AG04450 (cell line): ENCODE data around the gene RAB30. TPM values are rescaled to one million over a fixed set of nuclear protein-coding genes. Genes with fewer than 3 reads are reported as not detected.

ENCODE experiments used
- CTCF ChIA-PET: fragments of 300-600, 350-600 bp; formaldehyde crosslinking; extraction: SDS; loops from one replicate; lab custom pipeline; 2022; ENCODE audit warnings: antibody characterized with exemption, inconsistent platforms; lab: Charles Lee
- POLR2A ChIA-PET: fragments of 350-600 bp; formaldehyde crosslinking; extraction: SDS; loops from one replicate; lab custom pipeline; 2021; ENCODE audit warnings: antibody characterized with exemption, inconsistent platforms; lab: Yijun Ruan, JAX
- DNase-seq: peaks from one replicate; pipeline ENCODE4 v3.0.0-alpha.2; 2011; ENCODE audit warnings: low read depth, low spot score
- H3K27ac ChIP-seq: one replicate; pipeline ENCODE4 v1.5.1; 2012; ENCODE audit warnings: low read depth, low read length, control low read depth
- H3K27me3 ChIP-seq: one replicate; pipeline ENCODE4 v1.6.0; 2012; ENCODE audit warnings: low read length; ENCODE audit not compliant: control insufficient read depth, insufficient read depth
- H3K4me3 ChIP-seq: 2 replicates; pipeline ENCODE4 v1.5.1; 2011; ENCODE audit warnings: mild to moderate bottlenecking, low read depth, low read length, control low read depth
- H3K9me3 ChIP-seq: 2 replicates; pipeline ENCODE4 v1.5.1; 2012; ENCODE audit warnings: low read length; ENCODE audit not compliant: control insufficient read depth, insufficient read depth
- CTCF ChIP-seq: IDR thresholded peaks from 2 replicates; pipeline ENCODE4 v1.5.1; 2011; ENCODE audit warnings: low read depth, low read length, control low read depth, inconsistent platforms
- polyA plus RNA-seq: library from polyadenylated mRNA; depleted of rRNA; stranded (reverse); fragments of >200 nt; gene quantifications from 2 replicates; pipeline ENCODE4 v1.2.3, GENCODE V29; 2011

RAB30 gene
- polyA plus RNA-seq, 1 experiment, result 11.8 TPM

GRCh38 chr11:83069441-83070043, 2.2 kb downstream of the RAB30 start:
- ChIA-PET CTCF (no interaction called here), POLR2A (interaction anchor here (0.7 to 3.6 kb wide), 4 partner anchors 18 to 87 kb away, joined by 3 to 36 read pairs (median 7); partner anchors contain the start of gene PCF11)
- H3K9me3 ChIP-seq, result no peaks in the 10 kb centered on the region
- no peak for DNase-seq
- no peaks in the 10 kb centered on the region for H3K27me3 ChIP-seq
- peak overlapping the region; percentile 93 for H3K4me3 ChIP-seq
- TF ChIP-seq CTCF, result no peak
- H3K27ac ChIP-seq, result no peak overlapping the region

GRCh38 chr11:83068568-83068967, 3.1 kb downstream of the RAB30 start:
- no peaks in the 10 kb centered on the region for H3K9me3 ChIP-seq
- no peak for DNase-seq
- TF ChIP-seq CTCF, result no peak
- ChIA-PET CTCF (no interaction called here), POLR2A (interaction anchor here (2.2 kb wide), 1 partner anchor 17 kb away, joined by 9 read pairs; no protein-coding TSS in a partner anchor)
- H3K27me3 ChIP-seq, result no peaks in the 10 kb centered on the region
- H3K4me3 ChIP-seq, result no peak overlapping the region
- H3K27ac ChIP-seq, result no peak overlapping the region

GRCh38 chr11:83064011-83064410, 7.7 kb downstream of the RAB30 start:
- Histone ChIP-seq H3K4me3 (no peak overlapping the region), H3K27me3 (no peaks in the 10 kb centered on the region), H3K9me3 (no peaks in the 10 kb centered on the region), H3K27ac (no peak overlapping the region)
- DNase-seq, result no peak
- POLR2A ChIA-PET, result interaction anchor here (0.8 to 1.9 kb wide), 2 partner anchors 12 to 18 kb away, joined by 3 to 6 read pairs; no protein-coding TSS in a partner anchor
- CTCF ChIA-PET, result interaction anchor here (1.2 kb wide), 1 partner anchor 137 kb away, joined by 3 read pairs; no protein-coding TSS in a partner anchor
- no peak for TF ChIP-seq CTCF

- ChIA-PET CTCF (interaction anchor here (0.7 kb wide), 1 partner anchor 15 kb away, joined by 3 read pairs; no protein-coding TSS in a partner anchor), POLR2A (interaction anchor here (1.8 kb wide), 1 partner anchor 11 kb away, joined by 10 read pairs; no protein-coding TSS in a partner anchor)
- DNase-seq, result no peak
- no peak overlapping the region for H3K27ac ChIP-seq
- TF ChIP-seq CTCF, result no peak
- H3K27me3 ChIP-seq, result no peaks in the 10 kb centered on the region
- no peak overlapping the region for H3K4me3 ChIP-seq
- H3K9me3 ChIP-seq, result no peaks in the 10 kb centered on the region
These were observed 8.5 kb downstream of the RAB30 start for GRCh38 chr11:83063073-83063754.

- Histone ChIP-seq H3K27ac (no peak overlapping the region), H3K9me3 (no peaks in the 10 kb centered on the region), H3K4me3 (no peak overlapping the region), H3K27me3 (no peaks in the 10 kb centered on the region)
- ChIA-PET POLR2A (interaction anchor here (1.8 kb wide), 1 partner anchor 10 kb away, joined by 10 read pairs; no protein-coding TSS in a partner anchor), CTCF (interaction anchor here (0.6 kb wide), 2 partner anchors 141 to 755 kb away, joined by 3 read pairs; no protein-coding TSS in a partner anchor)
- DNase-seq, result no peak
- TF ChIP-seq CTCF, result no peak
These were observed 9.8 kb downstream of the RAB30 start for GRCh38 chr11:83061883-83062282.
